ENCODE data around the gene NRTN. TPM values are rescaled to one million over a fixed set of nuclear protein-coding genes. Genes with fewer than 3 reads are reported as not detected.
"Not testable (repeated sequence)": the region's sequence is repeated elsewhere in the genome, so short reads cannot be mapped to it uniquely, and the experiment has no call there.

The NRTN gene, protein sequence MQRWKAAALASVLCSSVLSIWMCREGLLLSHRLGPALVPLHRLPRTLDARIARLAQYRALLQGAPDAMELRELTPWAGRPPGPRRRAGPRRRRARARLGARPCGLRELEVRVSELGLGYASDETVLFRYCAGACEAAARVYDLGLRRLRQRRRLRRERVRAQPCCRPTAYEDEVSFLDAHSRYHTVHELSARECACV
- total RNA-seq = not detected

GRCh38 chr19:5804516-5805461 is at the start of gene NRTN:
TSS of gene NRTN (plus strand) at chr19:5805067. CDS start at chr19:5824166, 19,099 bp downstream.
- Mint-ChIP-seq H3K4me3 (peak within 1 kb of the TSS; percentile 70), H3K27ac (peak within 1 kb of the TSS; percentile 60), H3K9me3 (ENCODE audit: insufficient read depth) (no peaks in the 10 kb centered on the region), H3K27me3 (ENCODE audit: low read depth) (peaks cover 36% of the 10 kb centered on the region), H3K4me1 (ENCODE audit: low read depth) (peaks cover 25% of the 10 kb centered on the region), H3K36me3 (ENCODE audit: low read depth) (no peaks in the 10 kb centered on the region)
- peak; percentile 10 for ATAC-seq
- ChIA-PET CTCF (interaction anchor here (0.6 to 2.8 kb wide), 55 partner anchors 9 to 676 kb away, joined by 3 to 63 read pairs (median 6); partner anchors contain the start of genes DUS3L, FUT6, LONP1 and NDUFA11), POLR2A (interaction anchor here (0.7 to 1.3 kb wide), 6 partner anchors 24 to 218 kb away, joined by 3 to 9 read pairs (median 4); no protein-coding TSS in a partner anchor)
- DNase-seq = no peak

GRCh38 chr19:5762608-5763217 is 42.2 kb upstream of the NRTN start:
- Mint-ChIP-seq H3K4me1 (ENCODE audit: low read depth) (no peaks in the 10 kb centered on the region), H3K27ac (no peak overlapping the region), H3K4me3 (no peak overlapping the region), H3K27me3 (ENCODE audit: low read depth) (peaks cover 3% of the 10 kb centered on the region), H3K36me3 (ENCODE audit: low read depth) (no peaks in the 10 kb centered on the region), H3K9me3 (ENCODE audit: insufficient read depth) (no peaks in the 10 kb centered on the region)
- POLR2A ChIA-PET = no interaction called here
- DNase-seq (no peak), ATAC-seq (no peak)
- CTCF ChIA-PET = no interaction called here

DNA sequence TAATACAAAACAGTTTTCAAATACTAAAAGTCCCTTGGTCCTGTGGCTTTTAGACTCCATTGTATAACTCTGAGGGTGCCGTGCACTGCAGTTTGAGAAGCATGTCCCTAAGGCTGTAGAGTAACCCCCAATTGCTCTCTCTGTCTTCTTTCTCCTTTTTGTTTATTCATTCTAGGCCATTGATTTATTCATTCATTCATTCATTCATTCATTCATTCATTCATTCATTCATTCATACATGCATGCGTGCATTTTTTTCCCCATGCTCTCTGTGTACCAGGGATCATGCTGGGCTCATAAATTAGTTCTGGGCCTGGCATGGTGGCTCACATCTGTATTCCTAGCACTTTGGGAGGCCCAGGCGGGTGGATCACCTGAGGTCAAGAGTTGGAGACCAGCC is 39.6 kb upstream of the NRTN start:
- CTCF ChIA-PET = no interaction called here
- H3K36me3 Mint-ChIP-seq (ENCODE audit: low read depth) = no peaks in the 10 kb centered on the region

DNA sequence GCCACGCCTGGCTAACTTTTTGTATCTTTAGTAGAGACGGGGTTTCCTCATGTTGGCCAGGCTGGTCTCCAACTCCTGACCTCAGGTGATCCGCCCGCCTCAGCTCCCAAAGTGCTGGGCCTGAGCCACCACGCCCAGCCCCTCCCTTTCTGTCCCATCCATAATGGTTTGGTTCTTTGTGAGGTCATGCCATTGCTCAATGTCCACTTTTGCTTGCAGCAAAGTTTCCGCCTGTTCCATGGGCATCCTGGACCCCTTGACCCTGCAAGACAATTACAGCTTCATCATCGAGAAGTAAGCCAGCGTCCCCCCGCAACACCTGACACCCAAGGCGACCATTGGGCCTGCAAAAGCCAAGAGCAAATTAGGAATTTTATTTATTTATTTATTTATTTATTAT is 36.9 kb upstream of the NRTN start:
- Mint-ChIP-seq H3K4me3 (no peak overlapping the region), H3K4me1 (ENCODE audit: low read depth) (no peaks in the 10 kb centered on the region), H3K27ac (no peak overlapping the region), H3K36me3 (ENCODE audit: low read depth) (no peaks in the 10 kb centered on the region), H3K9me3 (ENCODE audit: insufficient read depth) (no peaks in the 10 kb centered on the region), H3K27me3 (ENCODE audit: low read depth) (no peaks in the 10 kb centered on the region)
- CTCF ChIA-PET = no interaction called here
- POLR2A ChIA-PET = no interaction called here
- DNase-seq = no peak
- ATAC-seq = no peak

More for the DNA sequence above, 39.6 kb upstream of the NRTN start:
- no peak for DNase-seq
- POLR2A ChIA-PET = no interaction called here
- ATAC-seq = no peak
- Mint-ChIP-seq H3K9me3 (ENCODE audit: insufficient read depth) (no peaks in the 10 kb centered on the region), H3K4me1 (ENCODE audit: low read depth) (no peaks in the 10 kb centered on the region), H3K27me3 (ENCODE audit: low read depth) (peaks cover 3% of the 10 kb centered on the region), H3K27ac (no peak overlapping the region), H3K4me3 (no peak overlapping the region)

DNA sequence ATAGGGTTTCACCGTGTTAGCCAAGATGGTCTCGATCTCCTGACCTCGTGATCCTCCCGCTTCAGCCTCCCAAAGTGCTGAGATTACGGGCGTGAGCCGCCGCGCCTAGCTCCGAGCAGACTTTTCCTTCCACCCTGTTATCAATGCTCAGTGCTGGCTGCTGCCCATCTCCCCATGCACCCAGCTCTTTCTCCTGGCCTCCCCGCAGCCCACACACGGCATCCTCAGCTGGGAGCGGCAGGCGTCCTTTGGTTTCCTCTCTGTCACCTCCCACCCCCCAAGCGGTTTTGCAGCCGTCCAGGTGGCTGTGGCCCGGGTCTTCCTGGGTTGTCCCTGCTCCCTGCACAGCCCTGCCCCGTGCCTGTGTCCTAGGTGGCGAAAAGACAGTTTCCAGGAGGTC is 32.5 kb upstream of the NRTN start:
- H3K9me3 Mint-ChIP-seq (ENCODE audit: insufficient read depth) = no peaks in the 10 kb centered on the region
- POLR2A ChIA-PET = no interaction called here
- DNase-seq = no peak
- H3K36me3 Mint-ChIP-seq (ENCODE audit: low read depth) = no peaks in the 10 kb centered on the region
- CTCF ChIA-PET = no interaction called here
- H3K4me1 Mint-ChIP-seq (ENCODE audit: low read depth) = no peaks in the 10 kb centered on the region
- no peaks in the 10 kb centered on the region for H3K27me3 Mint-ChIP-seq (ENCODE audit: low read depth)
- H3K27ac Mint-ChIP-seq = no peak overlapping the region
- no peak for ATAC-seq
- no peak overlapping the region for H3K4me3 Mint-ChIP-seq

DNA sequence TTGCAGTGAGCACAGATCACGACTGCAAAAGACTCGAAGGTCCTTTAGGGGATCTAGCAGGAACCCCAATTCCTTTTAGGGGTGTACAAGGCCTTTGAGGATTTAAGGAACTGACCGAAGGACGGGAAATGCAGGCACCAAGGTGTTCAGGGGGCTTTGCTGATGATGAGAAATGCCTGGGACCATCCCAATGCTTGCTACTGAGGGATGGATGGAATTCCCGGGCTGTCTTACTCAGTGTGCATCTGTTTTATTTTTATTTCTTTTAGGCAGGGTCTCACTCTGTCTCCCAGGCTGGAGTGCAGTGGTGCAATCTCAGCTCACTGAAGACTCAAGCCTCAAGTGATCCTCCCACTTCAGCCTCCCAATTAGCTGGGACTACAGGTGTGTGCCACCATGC is 31.6 kb upstream of the NRTN start:
- POLR2A ChIA-PET = no interaction called here
- no peak for DNase-seq
- H3K27me3 Mint-ChIP-seq (ENCODE audit: low read depth) = no peaks in the 10 kb centered on the region
- H3K4me3 Mint-ChIP-seq = no peak overlapping the region
- no peaks in the 10 kb centered on the region for H3K9me3 Mint-ChIP-seq (ENCODE audit: insufficient read depth)
- H3K36me3 Mint-ChIP-seq (ENCODE audit: low read depth) = no peaks in the 10 kb centered on the region
- CTCF ChIA-PET = interaction anchor here (1.7 kb wide), 1 partner anchor 31 kb away, joined by 4 read pairs; no protein-coding TSS in a partner anchor
- no peak for ATAC-seq
- no peaks in the 10 kb centered on the region for H3K4me1 Mint-ChIP-seq (ENCODE audit: low read depth)
- no peak overlapping the region for H3K27ac Mint-ChIP-seq

DNA sequence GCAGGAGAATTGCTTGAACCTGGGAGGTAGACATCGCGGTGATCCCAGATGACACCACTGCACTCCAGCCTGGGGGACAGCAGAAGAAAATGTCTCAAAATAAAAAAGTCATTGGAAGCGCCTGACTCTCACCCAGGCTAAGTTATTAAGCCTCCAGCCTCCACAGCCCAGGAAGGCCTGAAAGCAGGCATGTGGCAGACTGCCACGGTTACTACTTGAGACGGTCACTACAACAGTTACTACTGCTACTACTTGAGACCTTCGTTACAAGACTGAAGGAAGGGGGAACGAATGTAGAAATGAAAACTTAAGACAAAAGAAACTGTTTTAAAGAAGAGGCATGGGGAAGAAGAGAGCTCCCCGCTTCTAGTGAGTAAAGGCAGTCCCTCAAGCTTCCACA is 29.9 kb upstream of the NRTN start:
- no peak for DNase-seq
- ATAC-seq = no peak
- H3K4me1 Mint-ChIP-seq (ENCODE audit: low read depth) = no peaks in the 10 kb centered on the region
- H3K36me3 Mint-ChIP-seq (ENCODE audit: low read depth) = no peaks in the 10 kb centered on the region
- ChIA-PET CTCF (no interaction called here), POLR2A (no interaction called here)
- no peak overlapping the region for H3K4me3 Mint-ChIP-seq
- no peak overlapping the region for H3K27ac Mint-ChIP-seq
- H3K27me3 Mint-ChIP-seq (ENCODE audit: low read depth) = no peaks in the 10 kb centered on the region
- no peaks in the 10 kb centered on the region for H3K9me3 Mint-ChIP-seq (ENCODE audit: insufficient read depth)

DNA sequence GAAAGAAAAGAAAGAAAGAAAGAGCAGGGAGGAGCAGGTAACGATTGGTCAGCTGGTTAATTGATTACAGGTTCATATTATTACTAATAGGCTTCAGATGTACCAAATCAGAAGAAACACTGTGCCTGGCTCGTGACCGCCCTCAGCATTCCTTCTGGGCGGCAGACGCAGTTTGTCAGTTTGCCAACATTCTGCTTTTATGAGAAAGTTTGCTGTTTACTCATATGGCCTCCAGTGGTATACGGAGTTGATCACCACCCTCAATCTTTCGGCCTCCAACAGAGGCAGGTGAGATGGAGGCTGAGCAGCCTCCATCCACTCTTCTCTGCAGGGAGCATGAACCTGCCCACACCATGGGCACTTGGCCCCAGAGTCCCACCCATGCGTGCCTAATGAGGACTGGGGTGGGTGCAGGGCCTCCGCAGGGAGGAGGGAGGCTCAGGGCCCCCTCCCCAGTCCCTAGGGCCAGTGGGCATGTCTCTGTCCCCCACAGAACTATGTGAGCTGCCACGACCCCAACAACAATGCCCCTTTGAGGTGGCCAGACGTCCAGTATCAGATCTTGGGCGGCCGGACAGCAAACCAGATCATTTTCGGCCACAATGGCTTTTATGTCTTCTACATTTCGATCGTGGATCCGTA is 29.1 kb upstream of the NRTN start:
- Mint-ChIP-seq H3K27ac (no peak overlapping the region), H3K4me1 (ENCODE audit: low read depth) (no peaks in the 10 kb centered on the region), H3K4me3 (no peak overlapping the region), H3K36me3 (ENCODE audit: low read depth) (no peaks in the 10 kb centered on the region), H3K9me3 (ENCODE audit: insufficient read depth) (no peaks in the 10 kb centered on the region), H3K27me3 (ENCODE audit: low read depth) (no peaks in the 10 kb centered on the region)
- ChIA-PET CTCF (no interaction called here), POLR2A (no interaction called here)
- DNase-seq = no peak
- ATAC-seq = no peak

DNA sequence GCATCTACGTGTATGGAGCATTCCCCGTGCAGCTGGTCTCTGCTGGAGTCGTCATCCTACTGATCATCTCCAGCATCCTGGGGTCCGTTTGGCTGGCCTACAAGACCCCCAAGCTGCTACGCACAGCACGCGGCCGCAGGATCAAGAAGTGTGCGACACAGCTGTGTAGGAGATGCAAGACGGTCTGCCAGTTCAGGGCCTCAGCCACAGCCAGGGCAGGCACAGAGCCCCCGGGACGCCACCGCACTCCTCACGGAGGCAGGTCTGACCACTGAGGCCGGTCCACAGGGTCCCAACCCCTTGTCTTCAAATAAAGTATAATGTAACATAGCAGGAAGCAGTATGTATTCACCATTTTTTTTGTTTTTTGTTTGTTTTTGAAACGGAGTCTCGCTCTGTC is 26.5 kb upstream of the NRTN start:
- H3K36me3 Mint-ChIP-seq (ENCODE audit: low read depth) = peaks cover 2% of the 10 kb centered on the region
- no peak for DNase-seq
- no peaks in the 10 kb centered on the region for H3K27me3 Mint-ChIP-seq (ENCODE audit: low read depth)
- ATAC-seq = no peak
- no peaks in the 10 kb centered on the region for H3K9me3 Mint-ChIP-seq (ENCODE audit: insufficient read depth)
- CTCF ChIA-PET = interaction anchor here (1.3 kb wide), 1 partner anchor 26 kb away, joined by 4 read pairs; the partner anchor contains the start of gene NRTN
- no peaks in the 10 kb centered on the region for H3K4me1 Mint-ChIP-seq (ENCODE audit: low read depth)
- H3K4me3 Mint-ChIP-seq = no peak overlapping the region
- H3K27ac Mint-ChIP-seq = no peak overlapping the region
- POLR2A ChIA-PET = no interaction called here

DNA sequence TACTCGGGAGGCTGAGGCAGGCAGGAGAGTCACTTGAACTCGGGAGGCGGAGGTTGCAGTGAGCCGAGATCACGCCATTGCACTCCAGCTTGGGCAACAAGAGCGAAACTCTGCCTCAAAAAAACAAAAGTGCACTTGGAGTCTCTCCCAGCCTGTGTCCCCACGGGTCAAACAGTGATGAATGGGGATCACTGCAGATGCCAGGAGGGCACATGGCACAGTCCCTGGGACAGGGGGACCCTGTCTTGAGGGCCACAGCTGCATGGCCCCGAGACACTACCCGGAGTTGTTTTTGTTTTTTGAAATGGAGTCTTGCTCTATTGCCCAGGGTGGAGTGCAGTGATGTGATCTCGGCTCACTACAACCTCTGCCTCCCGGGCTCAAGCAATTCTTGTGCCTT is 24.0 kb upstream of the NRTN start:
- H3K27me3 Mint-ChIP-seq (ENCODE audit: low read depth); H3K9me3 Mint-ChIP-seq (ENCODE audit: insufficient read depth); DNase-seq; H3K4me1 Mint-ChIP-seq (ENCODE audit: low read depth); H3K27ac Mint-ChIP-seq; CTCF ChIA-PET; ATAC-seq; H3K4me3 Mint-ChIP-seq; H3K36me3 Mint-ChIP-seq (ENCODE audit: low read depth): not testable (repeated sequence)
- POLR2A ChIA-PET = interaction anchor here (1.2 kb wide), 1 partner anchor 10 kb away, joined by 4 read pairs; the partner anchor contains the start of gene DUS3L

GRCh38 chr19:5782322-5782721 is 22.5 kb upstream of the NRTN start:
- peaks cover 17% of the 10 kb centered on the region for H3K36me3 Mint-ChIP-seq (ENCODE audit: low read depth)
- no peaks in the 10 kb centered on the region for H3K4me1 Mint-ChIP-seq (ENCODE audit: low read depth)
- DNase-seq = no peak
- no peaks in the 10 kb centered on the region for H3K9me3 Mint-ChIP-seq (ENCODE audit: insufficient read depth)
- no peaks in the 10 kb centered on the region for H3K27me3 Mint-ChIP-seq (ENCODE audit: low read depth)
- POLR2A ChIA-PET = no interaction called here
- no peak overlapping the region for H3K4me3 Mint-ChIP-seq
- ATAC-seq = no peak
- no peak overlapping the region for H3K27ac Mint-ChIP-seq
- CTCF ChIA-PET = no interaction called here
